Astrocyte of the hippocampus (primary cell): ENCODE measurements around the gene TLCD1.

Source experiments
- DNase-seq: peaks from one replicate; pipeline ENCODE4 v3.0.0; 2011; ENCODE audit warnings: low read depth, low spot score

Gene TLCD1

DNA sequence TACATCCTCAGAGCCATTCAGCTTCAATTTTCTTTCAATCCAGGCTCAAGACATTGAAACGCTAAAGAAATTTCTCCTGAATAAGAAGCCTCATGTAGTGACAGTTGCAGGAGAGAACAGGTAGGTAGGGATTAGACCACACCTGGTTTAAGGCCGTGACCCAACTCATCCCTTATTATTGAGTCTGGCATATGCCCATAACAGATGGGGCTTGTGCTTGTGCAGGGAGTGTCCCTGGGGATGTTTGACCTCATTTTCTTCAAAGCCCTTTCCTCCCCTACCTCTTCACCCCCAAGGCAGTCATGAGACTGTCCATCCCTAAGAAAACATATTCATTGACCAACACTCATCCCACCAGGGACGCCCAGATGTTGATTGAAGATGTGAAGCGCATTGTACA is 39.7 kb downstream of the TLCD1 start:
- no peak for DNase-seq

DNA sequence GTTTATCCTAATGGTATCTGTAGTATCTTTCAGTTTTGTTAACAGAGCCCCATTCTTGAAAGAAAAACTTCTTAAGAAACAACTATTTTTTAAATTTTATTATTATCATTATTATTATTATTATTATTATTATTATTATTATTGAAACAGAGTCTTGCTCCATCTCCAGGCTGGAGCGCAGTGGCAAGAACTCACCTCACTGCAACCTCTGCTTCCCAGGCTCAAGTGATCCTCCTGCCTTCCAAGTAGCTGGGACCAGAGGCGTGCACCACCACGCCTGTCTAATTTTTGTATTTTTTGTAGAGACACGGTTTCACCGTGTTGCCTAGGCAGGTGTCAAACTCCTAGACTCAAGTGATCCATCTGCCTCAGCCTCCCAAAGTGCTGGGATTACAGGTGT is 40.7 kb downstream of the TLCD1 start:
- DNase-seq = no peak

- DNase-seq = no peak
Measured at GRCh38 chr17:28684963-28685362, 41.1 kb downstream of the TLCD1 start.

DNA sequence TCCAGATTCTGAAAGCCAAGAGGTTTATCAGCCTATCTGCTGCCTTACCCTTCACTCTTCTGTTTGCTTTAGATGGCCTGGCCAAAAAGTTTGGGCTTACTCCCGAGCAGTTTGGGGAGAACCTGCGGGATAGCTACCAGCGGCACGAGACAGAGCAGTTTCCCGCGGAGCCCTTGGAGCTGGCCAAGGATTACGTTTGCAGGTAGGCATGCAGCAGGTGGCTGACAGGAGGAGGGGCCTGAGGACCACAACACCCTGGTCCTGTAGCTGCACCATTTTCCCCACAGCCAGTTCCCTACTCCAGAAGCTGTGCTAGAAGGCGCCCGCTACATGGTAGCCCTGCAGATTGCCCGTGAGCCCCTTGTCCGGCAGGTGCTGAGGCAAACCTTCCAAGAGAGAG is 43.4 kb downstream of the TLCD1 start:
- DNase-seq = no peak

GRCh38 chr17:28675980-28676379 is 50.1 kb downstream of the TLCD1 start:
- DNase-seq = no peak

DNA sequence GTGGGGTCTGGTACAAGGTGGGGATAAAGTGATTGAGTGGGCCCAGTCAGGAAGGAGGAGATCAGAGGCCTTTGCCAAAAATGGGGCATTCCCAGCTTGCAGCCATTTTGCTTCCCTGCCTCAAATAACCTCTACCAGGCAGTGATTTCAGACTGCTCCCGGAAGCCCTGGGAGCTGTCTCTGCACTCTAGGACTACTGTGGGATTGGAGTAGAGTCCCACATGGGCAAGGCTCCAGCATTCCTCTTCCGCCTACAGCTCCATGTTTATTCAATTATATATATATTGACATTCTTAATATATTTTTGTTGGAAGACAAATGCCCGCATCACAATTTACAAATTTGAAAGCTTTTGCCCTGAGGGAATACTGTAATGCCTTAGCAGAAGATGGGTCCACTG is 50.5 kb downstream of the TLCD1 start:
- DNase-seq = no peak
